Spleen (tissue), 11 donors: ENCODE results near the gene SYNRG. TPM values are rescaled to one million over a fixed set of nuclear protein-coding genes. Genes with fewer than 3 reads are reported as not detected.

Experiments
- DNase-seq: peaks from one replicate; pipeline ENCODE4 v3.0.0-alpha.2; 2020
- H3K27ac ChIP-seq, 8 donors: fragments of 200-600 bp; sonication (generic) in 7 of 8; 1 replicate in 4 of 8; 2 replicates in 4 of 8; pipeline versions ENCODE4 v1.5.0 to v1.8.0; 2016 to 2021; ENCODE audit warnings: inconsistent platforms in 4 of 8, mild to moderate bottlenecking in 4 of 8, moderate library complexity in 1 of 8
- H3K27me3 ChIP-seq, 7 donors: fragments of 200-600 bp; sonication (generic) in 6 of 7; replicated peaks in 1 of 7; 1 replicate in 4 of 7; 2 replicates in 3 of 7; pipeline versions ENCODE4 v1.5.0 to v1.8.0; 2016 to 2021; ENCODE audit warnings: inconsistent platforms in 3 of 7, mild to moderate bottlenecking in 1 of 7
- H3K36me3 ChIP-seq, 6 donors: fragments of 200-600 bp; sonication (generic) in 5 of 6; 1 replicate in 4 of 6; 2 replicates in 2 of 6; pipeline versions ENCODE4 v1.5.0 to v1.8.0; 2016 to 2021; ENCODE audit warnings: inconsistent platforms in 2 of 6
- H3K4me1 ChIP-seq, 6 donors: fragments of 200-600 bp; sonication (generic) in 5 of 6; 1 replicate in 3 of 6; 2 replicates in 3 of 6; pipeline versions ENCODE4 v1.5.0 to v1.8.0; 2016 to 2021; ENCODE audit warnings: inconsistent platforms in 3 of 6
- H3K4me3 ChIP-seq, 8 donors: fragments of 200-600 bp; sonication (generic) in 7 of 8; 1 replicate in 4 of 8; 2 replicates in 4 of 8; pipeline versions ENCODE4 v1.5.0 to v1.8.0; 2016 to 2021; ENCODE audit warnings: inconsistent platforms in 4 of 8, mild to moderate bottlenecking in 4 of 8, moderate library complexity in 2 of 8
- H3K9me3 ChIP-seq, 8 donors: fragments of 200-600 bp; sonication (generic) in 7 of 8; 1 replicate in 4 of 8; 2 replicates in 4 of 8; pipeline versions ENCODE4 v1.5.0 to v1.8.0; 2016 to 2021; ENCODE audit warnings: inconsistent platforms in 4 of 8
- CTCF ChIP-seq, 11 experiments: fragments of 200-600 bp in 7 of 11; fragments of 450-650 bp in 4 of 11; sonication (generic) in 4 of 11; IDR thresholded peaks in 8 of 11; conservative IDR thresholded peaks in 3 of 11; 1 replicate in 7 of 11; 2 replicates in 4 of 11; pipeline versions ENCODE4 v1.4.0 to v1.8.0; 2016 to 2021; ENCODE audit warnings: antibody characterized with exemption in 11 of 11, inconsistent platforms in 4 of 11, mild to moderate bottlenecking in 1 of 11
- POLR2A ChIP-seq, 3 donors: fragments of 450-650 bp; IDR thresholded peaks; one replicate each; pipeline ENCODE4 v1.5.1; 2017; ENCODE audit warnings: antibody characterized with exemption in 3 of 3, mild to moderate bottlenecking in 1 of 3
- POLR2AphosphoS5 ChIP-seq, 3 donors: sonication (generic); formaldehyde crosslinking; IDR thresholded peaks; one replicate each; pipeline ENCODE4 v1.5.1; 2017; ENCODE audit warnings: antibody characterized with exemption in 3 of 3
- WGBS, 5 donors: extraction: QIAGEN DNeasy Blood & Tissue Kit in 3 of 5; methylation state at CpG; one replicate each; pipeline versions ENCODE4 v1.1.5 to v1.1.7; 2013 to 2018; 5-methylcytosine and 5-hydroxymethylcytosine counted together
- intact Hi-C: fragments of 100-400 bp; cut with DNase I; formaldehyde crosslinking; loops from one replicate; pipeline ENCODE4 v1.15.0; 2023; ENCODE audit warnings: low total_unique reads
- polyA plus RNA-seq, 3 donors: library from polyadenylated mRNA; stranded (reverse); fragments of 200-250 nt; gene quantifications; one replicate each; pipeline ENCODE4 v1.2.1, GENCODE V29; 2013
- total RNA-seq, 7 donors: library from RNA; depleted of rRNA in 3 of 7; stranded (reverse); fragments of >200 nt in 3 of 7; fragmentation: NEBNext Ultra II Directional in 4 of 7; extraction: Animal tissue kit (Norgen Biotek cat#: 25700) in 4 of 7; gene quantifications; one replicate each; pipeline versions ENCODE4 v1.1.0 to v1.2.1, GENCODE V29; 2016 to 2021
- donor health status: healthy with polysubstance abuse.
- donor health status: DM: no; HTN: no; CAD: no; lungs with moderate emphysema.
- donor health status: DM: no; HTN: no; CAD: no.
- donor health status: Bipolar disorder and iron deficiency.
- donor health status: healthy.
- donor health status: DM: no; HTN: no; CAD: no.
- donor health status: DM: yes; HTN: yes; CAD: no.

The SYNRG gene
- total and polyA plus RNA-seq, 10 donors = 10.9 to 91.3 (median 69.8) TPM

- WGBS, 5 donors = 75 to 91% (median 89%) methylated on average over 8 of the region's 8 CpGs
- peaks cover 12 to 20% (median 18%) of the 10 kb centered on the region in 6 donors for H3K4me1 ChIP-seq
- H3K27ac ChIP-seq = no peak overlapping the region
- TF ChIP-seq POLR2A (IDR thresholded peaks at IDR 0.05) = no peak
- no peak for TF ChIP-seq POLR2AphosphoS5 (IDR thresholded peaks at IDR 0.05)
- TF ChIP-seq CTCF (IDR thresholded peaks at IDR 0.05 in 8 of 11, conservative IDR thresholded peaks at IDR 0.05 in 3 of 11) = no peak
- H3K4me3 ChIP-seq = no peak overlapping the region
- peaks cover 0 to 3% (median 0%) of the 10 kb centered on the region in 7 donors for H3K27me3 ChIP-seq
- H3K9me3 ChIP-seq = no peaks in the 10 kb centered on the region
- no peak for DNase-seq
- intact Hi-C loops = no loop called here
- no peaks in the 10 kb centered on the region for H3K36me3 ChIP-seq
Observed at GRCh38 chr17:37494971-37495370, 114.2 kb downstream of the SYNRG start.

GRCh38 chr17:37494401-37494831 lies 114.8 kb downstream of the SYNRG start:
- WGBS, 5 donors = 89 to 100% (median 94%) methylated on average over 3 of the region's 3 CpGs
- Histone ChIP-seq H3K27ac (no peak overlapping the region), H3K9me3 (no peaks in the 10 kb centered on the region), H3K36me3 (no peaks in the 10 kb centered on the region), H3K27me3 (peaks cover 0 to 6% (median 0%) of the 10 kb centered on the region in 7 donors), H3K4me3 (no peak overlapping the region), H3K4me1 (peaks cover 12 to 21% (median 19%) of the 10 kb centered on the region in 6 donors)
- TF ChIP-seq POLR2AphosphoS5 (IDR thresholded peaks at IDR 0.05) (no peak), CTCF (IDR thresholded peaks at IDR 0.05 in 8 of 11, conservative IDR thresholded peaks at IDR 0.05 in 3 of 11) (no peak), POLR2A (IDR thresholded peaks at IDR 0.05) (no peak)
- intact Hi-C loops = no loop called here
- DNase-seq = no peak

- no peak overlapping the region for H3K27ac ChIP-seq
- intact Hi-C loops = no loop called here
- WGBS, 5 donors = 88 to 97% (median 97%) methylated on average over 2 of the region's 2 CpGs
Observed at GRCh38 chr17:37493249-37494027, 115.8 kb downstream of the SYNRG start.

More at GRCh38 chr17:37493249-37494027, 115.8 kb downstream of the SYNRG start:
- no peaks in the 10 kb centered on the region for H3K9me3 ChIP-seq
- TF ChIP-seq CTCF (IDR thresholded peaks at IDR 0.05 in 8 of 11, conservative IDR thresholded peaks at IDR 0.05 in 3 of 11) (no peak), POLR2A (IDR thresholded peaks at IDR 0.05) (no peak), POLR2AphosphoS5 (IDR thresholded peaks at IDR 0.05) (no peak)
- no peak for DNase-seq
- H3K27me3 ChIP-seq = peaks cover 0 to 14% (median 0%) of the 10 kb centered on the region in 7 donors
- peaks cover 12 to 31% (median 27%) of the 10 kb centered on the region in 6 donors for H3K4me1 ChIP-seq
- no peak overlapping the region for H3K4me3 ChIP-seq
- H3K36me3 ChIP-seq = no peaks in the 10 kb centered on the region
